NCI-H2029 (cell line): ENCODE measurements around the gene SLC24A1.

ENCODE experiments used
- DNase-seq: peaks from one replicate; lab custom pipeline; 2025; lab: John Stamatoyannopoulos, UW

The SLC24A1 gene

DNA sequence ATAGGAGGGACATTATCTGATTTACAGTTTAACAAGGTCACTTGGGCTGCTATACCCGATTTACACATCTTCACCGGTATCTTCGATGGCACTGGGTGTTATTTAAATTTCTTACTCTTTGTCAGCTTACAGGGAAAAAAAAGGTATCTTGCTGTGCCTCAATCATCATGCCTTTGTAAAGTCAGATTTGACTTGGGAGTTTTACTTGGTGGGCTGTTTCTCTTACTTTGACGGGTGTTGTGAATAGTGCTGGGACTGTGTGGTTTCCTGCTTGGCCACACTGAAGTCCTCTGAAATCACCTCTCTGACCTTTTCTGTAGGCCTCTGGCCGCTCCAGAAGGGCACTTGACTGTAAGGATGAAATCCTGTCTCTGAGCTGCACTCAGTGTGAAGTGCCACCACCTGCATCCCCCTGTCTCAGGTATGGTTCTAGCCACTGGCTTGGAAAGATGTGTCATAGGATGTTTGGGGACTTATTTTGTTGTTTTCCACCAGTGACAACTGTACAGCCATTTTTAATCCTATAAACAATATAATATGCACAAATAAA is 3.1 kb upstream of the SLC24A1 start:
- no peak for DNase-seq

DNA sequence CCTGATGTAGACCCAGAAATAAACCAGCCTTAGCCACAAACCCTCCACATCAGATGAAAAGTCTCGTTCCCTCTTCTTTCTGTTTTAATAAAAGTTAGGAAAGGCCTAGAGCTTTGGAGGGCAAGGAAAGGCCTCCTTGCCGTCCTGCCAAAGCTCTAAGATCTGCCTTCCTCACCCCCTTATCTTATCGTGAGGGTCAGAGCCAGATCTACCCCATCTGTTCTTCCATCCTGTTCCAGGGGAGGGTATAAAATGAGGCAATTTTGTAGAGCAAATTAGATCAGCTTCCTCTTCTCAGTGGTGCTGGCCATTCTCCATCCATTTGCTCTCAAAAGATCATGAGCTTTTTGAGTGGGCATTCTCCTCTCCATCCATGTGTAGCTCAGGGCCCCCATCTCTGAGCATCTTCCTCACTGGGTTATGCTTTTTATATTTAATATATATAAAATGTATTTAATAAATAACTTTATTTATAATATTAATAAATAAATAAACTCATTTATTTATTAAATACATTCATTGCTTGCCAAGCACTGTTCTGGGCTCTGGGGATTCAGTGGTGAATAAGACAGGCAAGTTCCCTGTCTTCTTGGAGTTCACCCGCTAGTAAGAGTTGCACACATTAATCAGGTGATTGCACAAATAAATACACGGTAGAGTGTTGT is 2.0 kb upstream of the SLC24A1 start:
- no peak for DNase-seq

- DNase-seq = no peak
These were observed 905 bp upstream of the SLC24A1 start for GRCh38 chr15:65620833-65621232.

DNA sequence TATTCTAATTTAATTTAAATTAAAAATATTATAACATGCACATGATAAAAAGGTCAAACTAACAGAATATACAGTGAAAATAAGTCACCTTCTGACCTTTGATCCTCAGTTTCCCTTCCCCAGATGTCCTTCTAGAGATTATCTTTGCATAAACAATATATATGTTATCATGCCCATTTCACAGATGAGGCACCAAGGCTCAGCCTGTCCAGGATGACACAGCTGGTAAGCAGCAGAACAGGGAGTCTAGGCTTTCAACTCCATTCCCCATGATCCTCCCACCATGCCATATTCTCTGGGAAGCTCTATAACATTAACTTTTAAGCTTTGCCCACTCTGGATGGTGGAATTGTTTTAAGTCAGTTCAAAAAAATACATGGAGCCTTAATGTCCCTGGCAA is 1.4 kb downstream of the SLC24A1 start:
- DNase-seq = no peak

DNA sequence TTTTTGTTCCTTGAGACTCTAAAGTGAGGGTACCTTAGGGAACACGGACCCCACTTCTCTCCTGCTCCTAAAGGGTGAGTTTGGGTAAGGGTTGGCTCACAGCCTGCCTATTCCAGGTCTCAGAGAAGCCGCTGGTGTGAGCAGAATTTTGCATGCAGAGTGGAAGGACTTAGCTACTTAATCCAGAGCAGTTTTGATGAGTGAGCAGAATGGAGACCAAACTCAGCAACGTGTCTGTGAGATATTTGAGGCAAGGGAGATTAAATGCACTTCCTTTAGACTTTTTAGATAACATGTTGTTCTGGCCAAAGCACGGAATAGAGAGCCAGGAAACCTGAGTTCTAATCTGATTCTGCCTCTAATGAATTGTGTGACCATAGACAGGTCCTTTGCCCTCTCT is 5.1 kb downstream of the SLC24A1 start:
- DNase-seq = no peak

GRCh38 chr15:65629548-65629947 is 7.8 kb downstream of the SLC24A1 start:
- DNase-seq = no peak

DNA sequence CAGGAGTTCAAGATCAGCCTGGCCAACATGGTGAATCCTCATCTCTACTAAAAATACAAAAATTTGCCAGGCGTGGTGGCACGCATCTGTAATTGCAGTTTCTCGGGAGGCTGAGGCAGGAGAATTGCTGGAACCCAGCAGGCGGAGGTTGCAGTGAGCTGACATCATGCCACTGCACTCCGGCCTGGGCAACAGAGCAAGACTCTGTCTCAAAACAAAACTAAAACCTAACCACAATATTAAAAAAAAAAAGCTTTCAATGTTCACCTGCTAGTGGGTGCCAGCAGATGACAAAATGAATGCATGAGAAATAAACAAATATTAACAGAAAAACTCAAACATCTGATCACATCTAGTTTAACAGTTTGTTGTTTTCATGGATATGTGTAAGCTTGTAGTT is 9.0 kb downstream of the SLC24A1 start:
- no peak for DNase-seq

DNA sequence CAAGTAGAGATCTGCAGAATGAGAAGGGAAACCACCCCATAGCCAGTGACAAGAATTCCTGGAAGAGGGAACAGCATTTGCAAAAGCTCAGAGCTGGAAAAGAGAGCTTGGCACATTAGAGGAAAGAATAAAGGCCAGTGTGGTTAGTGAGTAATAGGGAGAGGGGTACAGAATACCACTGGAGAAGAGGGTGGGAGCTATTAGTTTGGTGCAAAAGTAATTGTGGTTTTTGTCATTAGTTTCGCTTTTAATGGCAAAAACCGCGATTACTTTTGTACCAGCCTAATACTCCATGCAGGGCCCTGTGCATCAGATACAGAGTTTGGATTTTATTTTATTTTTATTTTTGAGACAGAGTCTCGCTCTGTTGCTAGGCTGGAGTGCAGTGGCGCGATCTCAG is 9.8 kb downstream of the SLC24A1 start:
- DNase-seq = no peak

DNA sequence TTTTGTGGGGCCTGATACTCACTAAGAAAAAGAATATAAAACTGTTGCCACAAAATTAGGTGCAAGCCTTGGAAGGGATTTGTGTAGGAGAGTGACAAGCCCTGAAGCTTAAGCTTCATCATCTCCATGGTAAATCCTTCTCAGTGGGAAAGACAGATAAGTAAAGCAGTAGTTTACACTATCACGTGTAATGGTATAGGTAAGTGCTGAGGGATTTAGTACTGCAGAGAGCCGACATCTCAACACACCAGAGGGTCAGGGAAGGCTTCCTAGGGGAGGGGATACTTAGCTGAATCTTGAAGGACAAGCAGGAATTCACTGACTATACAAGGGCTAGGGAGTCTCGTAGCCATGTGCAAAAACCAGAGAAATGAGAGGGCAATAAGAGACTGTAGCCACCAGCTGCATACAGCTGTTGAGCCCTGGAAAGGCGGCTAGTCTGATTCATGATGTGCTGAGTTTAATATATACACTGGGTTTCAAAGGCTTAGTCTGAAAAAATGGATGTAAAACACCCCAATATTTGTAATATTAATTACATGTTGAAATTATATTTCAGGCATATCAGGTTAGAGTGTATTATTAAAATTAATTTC is 11.1 kb downstream of the SLC24A1 start:
- DNase-seq = no peak

DNA sequence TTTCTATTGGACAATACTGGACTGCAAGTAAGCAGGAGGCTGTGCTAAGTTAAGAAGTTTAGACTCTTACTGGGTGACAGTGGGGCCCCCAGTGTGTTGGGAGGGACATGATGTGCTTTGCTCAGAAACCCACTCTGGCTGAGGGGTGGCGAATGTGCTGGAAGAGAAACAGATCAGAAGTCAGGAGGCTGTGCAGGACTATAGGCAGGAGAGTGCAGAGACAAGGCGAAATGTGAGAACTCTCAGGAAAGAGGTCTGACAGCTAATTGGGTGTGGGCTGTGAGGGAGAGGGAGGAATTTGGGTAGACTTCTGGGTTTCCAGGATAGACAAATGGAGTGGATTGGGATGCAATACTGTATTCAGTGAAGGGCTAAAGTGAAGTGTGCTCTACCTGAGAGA is 12.0 kb downstream of the SLC24A1 start:
- no peak for DNase-seq

- DNase-seq = no peak
These were observed 12.6 kb downstream of the SLC24A1 start for GRCh38 chr15:65634356-65634755.

DNA sequence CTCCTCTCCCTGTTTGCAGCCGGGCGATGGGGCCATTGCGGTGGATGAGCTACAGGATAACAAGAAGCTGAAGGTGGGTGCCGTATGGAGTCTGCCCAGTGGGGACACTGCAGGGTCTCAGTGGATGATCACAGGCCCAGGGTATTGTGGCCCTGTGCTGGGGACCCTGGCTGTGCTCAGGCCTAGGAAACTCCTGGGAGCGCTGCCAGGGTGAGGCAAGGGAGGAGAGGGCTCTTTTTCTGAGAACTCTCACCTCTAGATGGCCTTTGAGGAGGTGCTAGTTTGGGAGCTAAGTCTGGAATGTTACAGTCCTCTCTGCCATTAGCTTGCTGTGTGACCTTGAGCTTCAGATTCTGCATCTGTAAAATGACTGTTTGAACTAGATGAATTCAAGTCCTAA is 16.4 kb downstream of the SLC24A1 start:
- no peak for DNase-seq

- DNase-seq = peak; percentile 33
These were observed 16.9 kb downstream of the SLC24A1 start for GRCh38 chr15:65638681-65639089.

DNA sequence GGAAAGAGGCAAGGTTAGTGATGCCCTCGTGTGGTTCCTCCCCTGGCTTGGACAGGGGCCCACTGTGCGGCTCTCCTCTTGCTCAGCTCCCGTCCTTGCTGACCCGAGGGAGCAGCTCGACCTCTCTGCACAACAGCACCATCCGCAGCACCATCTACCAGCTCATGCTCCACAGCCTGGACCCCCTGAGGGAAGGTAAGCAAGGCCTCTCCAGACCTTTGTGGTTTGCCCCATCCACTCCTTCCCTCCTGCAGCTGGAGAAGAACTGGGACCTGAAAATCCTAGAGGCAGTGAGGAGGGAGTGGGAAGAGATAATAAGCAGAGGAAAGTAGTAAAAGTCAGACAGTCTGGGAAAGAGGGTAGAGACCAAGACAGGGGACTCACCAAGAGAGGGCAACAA is 17.8 kb downstream of the SLC24A1 start:
- DNase-seq = no peak

DNA sequence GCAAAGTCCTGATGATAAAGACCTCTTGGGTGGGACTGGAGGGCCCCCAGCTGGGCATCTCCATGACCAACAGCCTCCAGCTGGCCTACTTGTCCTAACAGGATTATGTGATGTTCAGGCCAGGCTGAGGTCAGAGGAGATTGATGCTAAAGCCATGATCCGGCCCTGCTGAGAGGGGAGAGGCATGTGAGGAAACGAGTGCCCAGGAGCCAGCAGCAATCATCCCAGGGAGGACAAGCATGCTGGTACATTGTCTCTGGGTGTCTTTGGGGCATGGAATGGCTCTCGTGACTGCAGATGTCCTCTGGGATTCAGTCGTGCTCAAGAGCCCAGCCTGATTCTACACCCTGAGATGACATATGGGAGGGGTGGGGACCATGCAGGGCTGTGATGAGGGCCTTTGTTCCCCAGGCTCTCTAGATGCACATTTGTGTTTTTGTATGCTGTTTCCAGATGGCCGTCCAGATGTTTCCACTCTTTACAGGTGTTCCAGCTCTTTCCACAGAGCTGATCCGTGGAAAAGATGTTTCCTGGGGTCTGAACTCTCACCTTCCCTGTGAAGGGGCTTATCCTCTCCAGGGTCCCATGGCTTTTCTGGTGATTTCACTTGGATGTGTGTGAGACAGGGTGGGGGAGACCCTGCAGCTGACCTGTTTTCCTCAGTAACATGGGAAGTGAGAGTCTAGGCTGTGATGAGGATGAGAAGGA is 20.2 kb downstream of the SLC24A1 start:
- no peak for DNase-seq

DNA sequence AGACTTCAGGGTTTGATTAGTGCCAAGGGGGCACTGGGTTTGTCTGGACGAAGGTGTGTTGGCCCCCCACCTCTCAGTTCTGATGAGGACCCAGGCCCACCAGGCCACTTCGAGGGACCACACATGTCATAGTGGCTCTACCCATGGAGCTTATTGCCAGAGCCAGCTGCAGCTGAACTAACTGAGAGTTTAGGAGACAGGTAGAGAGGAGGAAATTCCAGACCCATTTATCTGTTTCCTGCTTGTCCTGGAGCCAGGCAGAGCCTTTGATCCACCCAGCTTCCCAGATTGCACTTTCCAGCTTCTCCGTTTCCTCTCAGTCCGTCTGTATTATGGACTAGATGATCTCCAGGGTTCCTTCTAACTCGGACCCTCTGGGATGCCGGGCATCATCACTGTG is 20.9 kb downstream of the SLC24A1 start:
- no peak for DNase-seq

- no peak for DNase-seq
These were observed 22.5 kb downstream of the SLC24A1 start for GRCh38 chr15:65644282-65644681.

- peak; percentile 42 for DNase-seq
These were observed 23.7 kb downstream of the SLC24A1 start for GRCh38 chr15:65645392-65645791.

GRCh38 chr15:65646486-65646885 is 24.7 kb downstream of the SLC24A1 start:
- no peak for DNase-seq

DNA sequence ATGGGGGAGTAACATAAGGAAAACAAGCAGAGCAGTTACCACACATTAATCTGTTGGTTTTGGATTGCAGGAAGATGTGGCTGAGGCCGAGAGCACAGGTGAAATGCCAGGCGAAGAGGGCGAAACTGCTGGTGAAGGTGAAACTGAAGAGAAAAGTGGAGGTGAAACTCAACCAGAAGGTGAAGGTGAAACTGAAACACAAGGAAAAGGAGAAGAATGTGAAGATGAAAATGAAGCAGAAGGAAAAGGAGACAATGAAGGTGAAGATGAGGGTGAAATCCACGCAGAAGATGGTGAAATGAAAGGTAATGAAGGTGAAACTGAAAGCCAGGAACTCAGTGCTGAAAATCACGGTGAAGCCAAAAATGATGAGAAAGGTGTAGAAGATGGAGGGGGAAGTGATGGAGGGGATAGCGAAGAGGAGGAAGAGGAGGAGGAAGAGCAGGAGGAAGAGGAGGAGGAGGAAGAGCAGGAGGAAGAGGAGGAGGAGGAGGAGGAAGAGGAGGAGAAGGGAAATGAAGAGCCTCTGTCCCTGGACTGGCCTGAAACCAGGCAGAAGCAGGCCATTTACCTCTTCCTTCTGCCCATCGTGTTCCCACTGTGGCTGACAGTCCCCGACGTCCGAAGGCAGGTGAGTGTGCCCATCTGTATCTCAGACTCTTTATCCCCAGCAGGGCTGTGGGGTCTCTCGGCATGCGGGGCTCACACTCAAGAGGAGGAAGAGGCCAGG is 28.7 kb downstream of the SLC24A1 start:
- no peak for DNase-seq

GRCh38 chr15:65651042-65651322 is 29.2 kb downstream of the SLC24A1 start:
- DNase-seq = no peak

DNA sequence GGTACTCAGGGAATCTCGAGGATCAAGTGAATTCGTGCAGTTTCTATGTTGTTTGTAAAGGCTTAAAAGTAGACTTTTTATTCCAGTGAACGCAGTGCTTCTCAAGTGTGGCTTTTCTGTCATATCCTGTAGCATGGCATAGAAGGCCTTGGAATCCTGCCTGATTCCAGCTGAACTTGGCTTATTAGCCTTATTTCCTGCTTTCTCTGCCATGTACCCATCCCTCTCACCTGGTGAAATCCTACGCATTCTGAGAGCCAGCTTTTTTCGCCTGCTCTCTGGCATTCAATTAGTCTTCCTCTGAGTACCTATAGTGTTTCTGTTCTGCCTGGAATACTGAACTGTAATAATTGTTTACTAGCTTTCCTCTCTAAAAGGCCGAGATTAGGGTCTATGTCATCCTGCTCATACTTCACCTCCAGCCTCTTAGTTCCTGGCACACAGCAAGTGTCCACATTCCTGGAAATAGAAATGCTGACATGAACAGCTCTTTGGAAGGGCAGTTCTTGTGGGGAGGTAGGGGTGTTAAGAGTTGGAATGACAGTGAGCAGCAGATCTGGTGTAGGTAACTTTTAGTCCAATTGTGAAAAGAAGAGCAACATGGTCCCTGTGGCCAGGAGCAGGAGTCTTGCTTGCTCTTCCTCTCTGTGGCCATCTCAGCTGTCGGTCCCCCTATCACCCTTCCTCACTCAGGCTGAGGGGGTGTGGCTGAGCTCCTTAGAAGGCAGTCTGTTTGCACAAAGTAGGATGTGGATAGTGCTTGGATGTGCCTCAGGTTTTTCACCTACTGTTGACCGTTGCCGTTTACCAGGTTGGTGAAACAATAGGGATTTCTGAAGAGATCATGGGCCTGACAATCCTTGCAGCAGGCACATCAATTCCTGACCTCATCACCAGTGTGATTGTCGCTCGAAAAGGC is 30.4 kb downstream of the SLC24A1 start:
- peak; percentile 30 for DNase-seq
